Superior temporal gyrus (tissue), 1 donor: ENCODE data around the gene HBS1L.

ENCODE experiments used
- DNase-seq: peaks from one replicate; pipeline ENCODE4 v3.0.0-alpha.2; 2016; ENCODE audit errors: extremely low spot score

The HBS1L gene

DNA sequence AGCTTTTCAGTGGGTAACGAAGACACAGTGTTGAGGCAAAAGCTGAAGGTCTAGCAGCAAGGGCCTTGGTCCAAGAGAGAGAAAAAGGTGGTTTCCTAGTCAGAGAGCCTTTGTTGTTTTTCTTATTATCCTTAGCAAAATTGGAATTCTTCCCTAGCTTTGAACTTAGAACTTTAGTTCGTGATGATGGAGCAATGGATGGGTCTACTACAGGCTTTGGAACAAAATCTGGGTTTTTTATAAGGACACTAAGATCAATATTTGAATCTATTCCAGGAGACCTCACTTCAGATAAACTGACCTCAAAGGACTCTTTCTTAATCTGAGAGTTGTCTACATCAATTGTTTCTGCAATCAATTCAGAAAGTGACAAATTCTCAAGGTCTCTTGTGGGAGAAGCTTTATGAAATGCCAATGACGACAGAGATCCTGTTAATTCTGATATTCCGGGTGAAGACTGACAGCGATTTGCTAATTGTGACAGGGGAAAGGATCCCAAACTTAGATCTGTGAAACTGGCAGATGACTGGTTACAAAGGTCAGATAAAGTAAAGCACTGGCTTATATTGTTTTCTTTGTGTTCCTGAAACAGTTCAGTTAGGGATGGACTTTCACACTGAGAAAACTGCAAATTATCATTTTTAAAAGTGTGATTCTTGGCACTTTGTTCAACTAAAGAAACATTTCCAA is 17.7 kb downstream of the HBS1L start:
- no peak for DNase-seq

DNA sequence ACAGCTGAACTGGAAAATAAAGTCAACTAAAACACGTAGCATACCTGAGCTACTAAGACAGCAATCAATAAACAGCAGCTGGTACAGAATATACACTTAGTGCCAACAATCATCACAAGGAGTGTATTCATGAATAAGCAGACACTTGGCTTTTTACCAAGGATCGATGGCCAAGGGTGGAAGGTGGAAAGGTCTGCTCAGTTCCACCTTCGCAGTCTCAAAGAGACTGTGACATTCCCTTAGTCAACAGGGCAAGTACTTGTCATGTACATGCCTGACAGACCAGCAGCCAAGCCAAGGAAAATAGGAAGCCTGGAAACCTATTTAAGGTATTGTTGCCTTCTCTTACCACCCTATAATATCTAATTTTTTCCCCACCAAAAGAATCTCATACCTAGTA is 21.4 kb downstream of the HBS1L start:
- no peak for DNase-seq

DNA sequence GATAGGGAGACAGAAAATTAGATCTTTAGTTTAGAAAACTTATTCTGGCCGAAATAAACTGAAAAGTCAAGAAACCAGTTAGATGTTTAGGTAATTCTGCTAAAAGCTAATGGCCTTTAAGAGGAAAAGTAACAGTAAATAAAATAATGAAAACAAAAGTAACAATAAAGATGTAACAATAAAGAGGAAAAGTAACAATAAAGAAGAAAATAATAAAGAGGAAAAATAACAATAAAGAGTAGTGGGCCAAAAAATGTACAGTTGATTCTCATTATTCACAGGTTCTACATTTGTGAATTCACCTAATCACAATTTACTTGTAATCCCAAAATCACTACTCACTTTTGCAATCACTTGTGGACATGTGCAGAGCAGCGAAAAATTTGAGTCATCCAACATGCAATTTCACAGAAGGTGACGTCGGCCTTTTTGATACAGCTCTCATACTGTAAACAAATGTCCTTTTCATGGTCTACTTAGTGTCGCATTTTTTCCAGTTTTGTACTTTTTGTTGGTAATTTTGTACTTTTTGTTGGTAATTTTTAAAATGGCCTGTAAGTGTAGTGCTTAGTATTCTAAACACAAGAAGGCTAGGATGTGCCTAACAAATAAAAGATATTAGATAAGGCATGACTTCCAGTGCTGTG is 24.0 kb downstream of the HBS1L start:
- DNase-seq, result peak; percentile 54

DNA sequence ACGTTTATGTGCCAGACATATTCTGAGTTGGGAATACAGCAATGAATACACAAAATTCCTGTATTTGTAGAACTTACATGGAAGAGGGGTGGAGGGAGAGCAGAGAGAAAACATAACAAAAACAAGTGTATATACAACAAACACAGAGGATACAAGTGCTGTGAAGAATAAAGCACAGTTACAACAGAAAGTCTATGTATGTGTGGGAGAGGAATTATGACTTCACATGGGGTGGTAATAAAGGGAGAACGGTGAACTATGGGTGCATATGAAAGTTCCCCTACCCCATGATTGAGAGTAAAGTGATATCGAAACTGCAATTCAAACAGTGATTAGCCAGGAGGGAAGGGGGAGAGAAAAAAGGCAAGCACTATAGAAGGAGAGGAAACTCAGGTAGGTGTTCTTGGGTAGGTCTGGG is 24.6 kb downstream of the HBS1L start:
- no peak for DNase-seq

DNA sequence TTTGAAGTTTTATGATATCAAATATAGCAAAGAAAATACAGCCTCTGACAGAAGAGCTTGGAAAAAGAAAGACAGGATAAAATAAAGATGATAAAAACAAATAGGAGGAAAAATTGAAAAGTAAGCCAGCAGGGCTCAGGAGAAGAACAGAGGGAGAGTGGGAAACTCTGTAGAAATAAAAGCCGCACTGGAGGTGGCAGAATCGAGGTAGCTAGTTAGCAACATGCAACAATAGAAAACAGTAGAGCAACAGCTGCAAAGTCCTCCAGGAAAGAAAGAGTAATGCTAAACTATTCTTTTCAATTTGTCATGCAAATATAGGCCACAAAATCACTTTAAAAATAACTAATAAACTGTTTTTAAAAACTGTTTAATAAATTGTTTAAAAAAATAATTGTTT is 28.8 kb downstream of the HBS1L start:
- DNase-seq, result no peak

DNA sequence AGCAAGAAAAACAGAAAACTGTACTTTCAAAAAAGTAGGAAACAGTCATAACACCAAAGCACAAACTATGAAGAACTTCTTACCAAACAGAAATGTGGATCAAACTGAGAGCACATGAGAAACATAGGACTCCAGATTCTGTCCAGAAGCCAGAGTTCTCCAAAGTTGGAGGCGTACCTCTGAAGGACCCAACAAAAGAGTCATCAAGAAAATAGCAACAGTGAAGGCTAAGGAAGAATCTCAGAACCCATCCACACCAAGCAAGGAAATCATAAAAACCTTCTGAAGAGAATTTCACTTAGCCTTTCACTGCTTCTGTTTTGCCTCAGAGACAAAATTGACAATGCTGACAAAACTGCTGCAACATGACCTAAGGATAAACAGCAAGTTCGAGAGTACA is 29.4 kb downstream of the HBS1L start:
- DNase-seq, result peak; percentile 57

DNA sequence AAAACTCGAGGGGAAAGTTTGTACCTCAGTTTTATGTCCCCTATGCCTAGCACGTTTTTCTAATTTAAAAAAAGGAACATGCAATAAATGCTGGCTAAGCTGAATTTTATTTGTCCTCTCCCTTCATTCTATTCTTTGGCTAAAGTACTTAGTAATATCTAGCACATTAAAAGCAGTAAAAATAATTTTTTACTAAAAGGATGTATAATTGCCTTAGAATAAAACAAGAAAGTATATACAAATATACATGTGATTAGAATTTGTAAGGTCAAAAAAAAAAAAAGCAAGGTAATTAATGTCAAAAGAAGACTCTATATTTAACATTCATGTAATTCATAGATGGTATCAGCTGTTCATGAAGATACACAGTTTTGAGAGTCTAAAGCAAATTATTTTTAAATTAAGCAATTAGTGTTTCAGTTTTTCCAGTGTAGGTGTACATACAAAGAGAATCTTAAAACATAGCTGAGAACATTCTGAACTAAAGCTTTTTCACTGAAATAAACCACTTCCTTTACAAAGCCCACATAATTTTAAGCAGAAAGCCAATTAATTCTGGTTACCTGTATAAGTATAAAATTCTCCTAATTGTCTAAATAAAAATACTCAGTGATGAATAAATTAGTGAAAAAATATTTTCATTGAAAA is 32.4 kb downstream of the HBS1L start:
- DNase-seq, result no peak

DNA sequence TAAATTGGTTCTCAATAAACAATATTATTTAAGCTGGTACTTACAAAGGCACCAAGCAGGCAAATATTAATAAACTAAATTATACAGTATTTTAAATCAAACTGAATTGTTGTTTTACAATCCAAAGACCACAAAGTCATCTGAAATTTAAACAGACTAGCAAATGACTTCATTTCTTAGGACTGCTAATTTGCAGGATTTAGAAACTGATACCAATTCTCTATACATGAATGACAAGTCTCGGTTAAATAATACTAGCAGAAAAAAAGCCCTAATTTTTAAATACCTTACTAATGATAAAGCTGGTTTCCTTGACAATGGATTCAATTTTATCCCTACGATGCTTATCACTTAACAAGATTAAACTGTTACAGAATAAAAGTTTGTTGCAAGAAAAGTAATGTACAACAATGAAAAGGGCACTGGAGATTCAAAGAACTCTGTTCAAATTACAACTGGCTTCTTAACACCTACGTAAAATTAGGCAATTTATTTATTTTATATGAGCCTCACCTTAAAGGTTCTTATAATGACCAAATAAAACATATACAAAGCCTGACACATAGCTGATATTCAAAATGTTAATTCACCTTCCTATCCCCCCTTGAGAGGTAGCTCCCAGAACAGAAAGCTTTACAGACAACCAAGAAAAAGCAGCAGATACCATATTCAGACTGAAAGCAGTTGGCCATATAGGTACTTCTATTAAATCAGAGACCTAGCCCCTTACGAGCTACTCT is 33.1 kb downstream of the HBS1L start:
- no peak for DNase-seq

DNA sequence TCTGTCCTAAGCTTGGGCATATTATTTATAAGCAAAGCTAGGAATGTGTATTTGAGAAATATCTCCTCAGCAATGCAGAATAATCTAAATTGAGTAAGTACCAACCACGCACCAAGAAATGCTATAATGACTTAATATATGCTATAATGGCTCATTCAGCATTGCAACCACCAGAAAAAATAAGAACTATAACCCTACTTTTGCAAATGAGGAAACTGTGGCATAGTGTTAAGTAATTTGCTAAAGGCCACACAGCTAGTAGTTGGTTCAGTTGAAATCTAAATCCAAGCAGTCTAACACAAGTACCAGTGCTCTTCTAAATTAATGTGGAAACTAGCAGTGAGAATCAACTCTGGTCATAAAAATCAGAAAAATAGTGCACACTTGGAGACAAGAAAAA is 35.7 kb downstream of the HBS1L start:
- DNase-seq, result no peak

DNA sequence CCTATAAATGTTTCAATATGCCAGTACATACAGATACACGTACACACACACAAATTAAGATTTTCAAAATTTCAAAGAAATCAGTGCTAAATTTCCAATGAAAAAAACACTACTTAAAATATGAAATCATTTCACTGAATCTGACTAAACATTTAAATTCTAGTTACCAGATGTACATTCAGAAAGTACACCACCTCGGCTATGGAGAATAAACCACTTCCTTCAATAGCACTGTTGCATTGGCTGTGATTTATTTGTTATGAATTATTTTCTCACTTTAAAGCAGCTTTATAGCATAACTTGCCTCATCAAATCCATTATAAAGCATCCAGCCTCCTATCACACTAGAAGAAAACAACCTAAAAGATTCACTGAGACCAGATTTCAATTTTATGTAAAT is 36.6 kb downstream of the HBS1L start:
- no peak for DNase-seq

DNA sequence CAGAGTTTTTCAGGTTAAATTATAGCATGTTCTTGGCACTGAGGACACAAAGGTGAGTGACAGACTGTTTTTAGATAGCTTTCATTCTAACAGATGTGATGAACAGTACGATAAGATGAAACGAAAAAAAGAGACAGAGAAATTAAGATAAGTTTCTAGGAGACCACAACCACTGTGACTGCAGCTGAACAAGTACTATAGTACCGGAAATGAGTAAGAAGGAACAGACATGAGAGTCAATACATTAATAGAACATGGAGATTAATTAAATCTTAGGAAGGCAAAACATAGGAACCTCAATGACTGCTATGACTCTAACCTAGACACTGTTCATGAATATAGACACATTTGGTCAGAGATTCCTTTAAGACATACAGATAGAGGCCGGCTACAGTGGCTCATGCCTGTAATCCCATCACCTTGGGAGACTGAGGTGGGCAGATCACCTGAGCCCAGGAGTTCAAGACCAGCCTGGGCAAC is 40.2 kb downstream of the HBS1L start:
- DNase-seq, result no peak

DNA sequence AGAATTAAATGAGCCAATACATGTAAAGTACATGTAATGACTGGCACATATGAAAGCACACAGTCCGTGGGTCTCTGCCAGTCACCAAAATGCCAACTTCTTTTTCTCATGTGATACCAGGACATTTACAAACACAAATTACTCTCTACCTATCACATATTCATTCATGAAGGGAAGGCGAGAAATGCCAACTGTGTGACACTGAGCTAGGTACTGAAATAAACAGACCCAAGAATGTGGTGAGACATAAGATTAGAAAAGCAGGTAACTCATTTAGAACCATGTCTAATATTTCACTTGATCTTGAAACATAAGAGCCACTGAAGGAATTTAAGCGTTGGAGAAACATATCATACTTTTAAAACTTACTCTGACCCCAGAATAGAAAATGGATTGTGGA is 41.4 kb downstream of the HBS1L start:
- no peak for DNase-seq

DNA sequence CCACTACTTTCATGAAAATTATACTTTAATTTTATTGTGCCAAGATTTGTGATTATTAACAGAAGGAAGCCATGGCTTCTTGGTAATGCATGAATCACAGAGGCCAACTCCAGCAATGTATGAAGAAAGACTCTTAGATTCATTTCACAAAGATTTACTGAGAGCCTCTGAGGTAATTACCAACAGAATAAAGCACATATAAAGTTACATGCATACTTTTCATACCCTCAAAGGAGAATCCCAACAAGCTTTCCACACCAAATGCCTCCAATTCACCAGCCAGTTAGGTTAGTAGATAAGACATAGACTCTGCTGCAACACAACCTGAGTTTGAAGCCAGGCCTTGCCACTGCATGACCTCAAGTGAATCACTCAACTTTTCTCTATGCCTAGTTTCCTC is 41.9 kb downstream of the HBS1L start:
- DNase-seq, result no peak

DNA sequence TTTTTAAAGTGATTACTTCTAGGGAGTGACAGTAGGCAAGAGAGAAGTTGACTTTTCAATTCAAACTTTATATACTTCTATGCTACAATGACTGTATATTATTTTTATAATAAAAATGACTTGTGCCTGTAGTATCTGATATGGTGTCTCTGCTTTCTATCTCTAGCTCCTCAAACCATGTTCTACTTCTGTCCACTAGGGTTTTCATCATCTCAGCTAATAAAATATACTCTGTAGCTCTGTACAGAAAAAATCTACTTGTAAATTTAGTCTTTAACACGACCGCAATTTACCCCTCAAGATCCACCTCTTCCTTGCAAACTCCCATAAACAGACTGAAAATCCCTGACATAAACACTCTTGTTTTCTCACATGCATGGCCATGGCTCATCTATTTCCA is 42.3 kb downstream of the HBS1L start:
- no peak for DNase-seq

DNA sequence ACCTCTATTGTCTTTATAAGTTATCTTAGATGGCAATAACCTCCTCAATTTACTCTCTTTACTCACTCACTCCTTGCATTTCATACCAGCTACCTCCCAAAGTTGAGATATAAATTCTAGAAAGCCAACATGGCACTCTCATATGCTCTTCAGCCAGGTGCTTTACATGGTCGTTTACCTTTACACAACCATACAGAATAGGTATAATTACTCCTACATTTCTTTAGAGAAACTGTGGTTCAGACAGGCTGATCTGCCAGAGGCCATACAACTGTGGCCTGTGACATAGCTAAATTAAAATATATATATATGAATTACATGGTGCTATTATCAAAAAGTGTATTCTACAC is 45.7 kb downstream of the HBS1L start:
- DNase-seq, result no peak

DNA sequence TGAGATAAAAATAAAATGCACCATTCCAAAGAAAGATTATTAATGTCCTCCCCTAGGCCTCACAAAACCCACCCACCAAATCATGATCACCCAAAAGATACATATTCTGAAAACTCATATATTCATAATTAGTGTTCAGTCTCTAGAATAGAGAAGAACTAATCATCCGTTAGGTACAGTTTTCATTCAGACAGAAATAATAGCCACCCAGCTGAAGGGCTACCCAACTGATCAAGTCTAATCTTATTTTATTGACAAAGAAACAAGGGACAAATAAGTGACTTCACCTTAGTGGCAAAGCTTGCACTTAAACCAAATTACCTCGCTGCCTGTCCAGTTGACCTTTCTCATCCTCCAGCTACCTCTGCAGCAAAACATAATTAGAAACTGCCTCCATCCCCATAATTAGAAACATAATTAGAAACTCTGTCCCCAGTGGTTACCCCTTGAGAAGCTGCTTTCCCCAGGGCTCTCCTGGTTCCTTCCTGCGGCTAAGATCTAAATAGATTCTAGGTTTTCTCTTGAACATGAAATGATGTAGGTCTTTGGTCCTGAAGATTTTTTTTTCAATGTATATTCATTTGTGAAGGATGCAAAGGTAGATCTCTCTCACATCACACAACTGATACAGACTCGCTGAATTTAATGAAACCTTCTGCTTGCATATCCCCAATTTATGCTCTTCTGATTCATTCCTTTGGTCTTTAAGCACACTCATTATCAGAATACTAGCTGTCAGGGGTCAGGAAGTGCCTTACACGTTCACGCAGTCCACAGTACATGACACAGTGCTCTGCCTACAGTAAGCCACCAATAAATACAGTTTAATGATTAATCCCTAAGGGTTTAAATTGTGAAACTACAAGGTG is 46.3 kb downstream of the HBS1L start:
- DNase-seq, result no peak

DNA sequence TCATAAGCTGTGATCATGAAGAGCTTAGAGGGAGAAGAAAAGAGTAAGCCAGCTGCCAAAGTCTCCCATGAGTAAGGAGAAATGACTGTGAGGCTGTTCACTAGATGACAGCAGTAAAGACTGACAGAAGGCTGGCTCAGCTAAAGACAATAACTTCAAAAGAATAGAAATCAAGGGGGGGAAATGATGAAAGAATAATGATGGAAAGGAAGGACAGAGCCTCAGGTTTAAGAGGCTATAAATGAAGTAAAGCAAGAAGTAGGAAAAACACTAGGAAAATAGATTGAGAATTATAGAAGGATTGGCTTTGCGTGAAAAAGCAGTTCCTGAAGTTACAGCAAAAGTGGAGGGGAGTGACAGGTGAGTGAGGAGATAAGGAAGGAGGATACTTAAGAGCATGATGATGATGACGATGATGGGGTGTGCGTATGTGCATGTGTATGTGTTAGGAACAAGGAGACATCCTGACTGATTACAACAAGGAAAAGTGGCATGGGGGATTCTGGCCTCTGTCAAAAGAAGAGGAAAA is 48.2 kb downstream of the HBS1L start:
- no peak for DNase-seq

DNA sequence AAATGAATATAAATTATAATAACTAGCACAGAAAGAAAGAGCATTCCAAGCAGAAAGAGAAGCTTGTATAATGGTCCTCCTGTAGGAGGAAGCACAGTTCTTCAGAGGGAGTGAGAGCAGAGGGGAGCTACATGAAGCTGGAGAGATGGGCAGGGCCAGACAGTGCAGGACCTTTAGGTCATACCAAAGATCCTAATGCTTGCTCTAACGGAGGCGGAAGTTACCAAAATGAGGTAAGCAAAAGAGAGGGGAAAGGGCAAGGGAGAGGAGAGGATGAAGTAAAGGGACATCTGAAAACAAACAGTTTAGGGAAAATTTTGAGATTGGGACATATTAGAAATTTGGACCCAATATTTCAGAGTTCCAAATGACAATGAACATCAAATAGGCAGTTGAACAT is 50.2 kb downstream of the HBS1L start:
- no peak for DNase-seq

DNA sequence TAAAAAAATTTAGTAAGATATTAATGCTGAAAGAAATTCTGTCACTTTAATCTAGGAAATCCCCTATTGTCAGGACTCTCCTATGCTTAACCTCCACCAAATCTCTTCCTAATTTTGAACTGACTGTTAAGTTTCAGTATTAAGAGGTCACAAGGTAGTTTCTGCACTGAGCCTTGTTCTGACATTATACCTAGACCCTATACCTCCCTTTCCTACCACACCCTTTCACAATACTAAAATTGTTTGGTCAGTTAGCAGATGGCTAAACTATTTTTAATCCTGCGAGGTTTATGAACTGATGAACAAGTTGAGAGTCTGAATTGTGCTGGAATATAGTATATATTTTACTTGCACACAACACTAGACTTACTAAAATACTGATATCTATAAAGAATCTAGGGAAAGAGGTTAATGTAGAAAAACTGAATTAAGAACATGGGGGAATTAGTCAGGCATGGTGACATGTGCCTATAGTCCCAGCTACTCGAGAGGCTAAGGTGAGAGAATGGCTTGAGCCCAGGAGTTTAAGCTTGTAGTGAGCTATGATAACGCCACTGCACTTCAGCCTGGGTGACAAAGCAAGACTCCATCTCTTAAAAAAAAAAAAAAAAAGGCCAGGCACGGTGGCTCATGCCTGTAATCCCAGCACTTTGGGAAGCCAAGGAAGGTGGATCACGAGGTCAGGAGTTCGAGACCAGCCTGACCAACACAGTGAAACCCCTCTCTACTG is 51.5 kb downstream of the HBS1L start:
- DNase-seq, result no peak

DNA sequence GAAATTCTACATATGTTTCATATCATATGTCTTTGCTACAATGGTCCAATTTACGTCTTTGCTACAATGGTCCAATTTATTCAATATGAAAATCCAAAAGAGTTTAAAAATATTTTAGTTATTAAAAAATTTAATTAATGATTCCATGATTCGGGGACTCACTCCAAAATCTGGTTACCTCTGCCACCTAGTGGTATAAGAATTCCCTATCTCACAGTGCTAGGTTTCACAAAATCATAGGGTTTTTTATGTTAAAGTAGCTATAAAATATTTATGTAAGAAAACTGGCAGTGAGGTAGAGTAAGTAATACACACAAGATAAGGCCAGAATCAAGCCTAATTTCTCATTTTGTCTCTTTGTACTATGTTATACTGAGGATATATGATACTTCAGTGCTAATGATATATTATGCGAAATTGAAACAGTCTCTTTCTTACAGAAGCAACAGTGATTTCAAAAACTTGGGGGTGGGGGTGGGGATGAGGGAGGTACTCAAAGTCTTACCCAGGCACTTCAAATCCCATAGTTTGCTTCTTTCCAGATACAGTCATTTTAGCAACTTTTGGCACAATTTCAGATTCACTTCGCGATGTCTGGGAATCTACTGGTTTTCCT is 52.3 kb downstream of the HBS1L start:
- peak; percentile 72 for DNase-seq
